Esophagus squamous epithelium (tissue), 5 donors: ENCODE measurements around the gene SOX8. TPM values are rescaled to one million over a fixed set of nuclear protein-coding genes. Genes with fewer than 3 reads are reported as not detected.

ENCODE experiments used
- DNase-seq: peaks from one replicate; lab custom pipeline; 2025; lab: John Stamatoyannopoulos, UW
- H3K27ac ChIP-seq, 4 donors: fragments of 200-600 bp; sonication (generic); one replicate each; pipeline ENCODE4 v1.5.1; 2016 to 2019; ENCODE audit warnings: mild to moderate bottlenecking in 1 of 4
- H3K27me3 ChIP-seq, 4 donors: fragments of 200-600 bp; sonication (generic); 1 replicate in 3 of 4; 2 replicates in 1 of 4; pipeline versions ENCODE4 v1.5.1 to v1.6.0; 2017 to 2021; ENCODE audit warnings: antibody characterized with exemption in 1 of 4
- H3K36me3 ChIP-seq, 3 donors: fragments of 200-600 bp; sonication (generic); one replicate each; pipeline ENCODE4 v1.5.1; 2016 to 2019
- H3K4me1 ChIP-seq, 3 donors: fragments of 200-600 bp; sonication (generic); one replicate each; pipeline ENCODE4 v1.5.1; 2017 to 2019
- H3K4me3 ChIP-seq, 4 donors: fragments of 200-600 bp; sonication (generic); 1 replicate in 3 of 4; 2 replicates in 1 of 4; pipeline ENCODE4 v1.5.1; 2016 to 2019; ENCODE audit warnings: mild to moderate bottlenecking in 2 of 4, moderate library complexity in 1 of 4
- H3K9me3 ChIP-seq, 3 donors: fragments of 200-600 bp; sonication (generic); one replicate each; pipeline ENCODE4 v1.5.1; 2016 to 2019
- POLR2A ChIP-seq, 4 donors: fragments of 450-650 bp; IDR thresholded peaks; one replicate each; pipeline ENCODE4 v1.6.1; 2017; ENCODE audit warnings: antibody characterized with exemption in 4 of 4, mild to moderate bottlenecking in 4 of 4, moderate library complexity in 3 of 4
- WGBS, 2 donors: methylation state at CpG; one replicate each; pipeline ENCODE4 v1.1.5; 2018; 5-methylcytosine and 5-hydroxymethylcytosine counted together
- intact Hi-C: fragments of 100-400 bp; cut with DNase I; formaldehyde crosslinking; loops from one replicate; pipeline ENCODE4 v1.15.0; 2022
- total RNA-seq, 4 donors: library from RNA; depleted of rRNA; stranded (reverse); fragments of >200 nt; gene quantifications; one replicate each; pipeline ENCODE4 v1.1.0, GENCODE V29; 2016
- TF ChIP-seq, protein P1 (sequence below), 6 experiments: fragments of 450-650 bp in 4 of 6; fragments of 200-600 bp in 2 of 6; sonication (generic) in 2 of 6; IDR thresholded peaks; one replicate each; pipeline ENCODE4 v1.5.1; 2016 to 2019; ENCODE audit warnings: antibody characterized with exemption in 6 of 6, mild to moderate bottlenecking in 4 of 6, moderate library complexity in 4 of 6
- donor health status: DM: yes; HTN: yes; CAD: no.

SOX8 gene
- total RNA-seq, 4 donors from 2014 or later = 0.08 to 0.19 (median 0.09) TPM; not detected in 1

- H3K36me3 ChIP-seq = no peaks in the 10 kb centered on the region
- intact Hi-C loops = no loop called here
- H3K27ac ChIP-seq = no peak overlapping the region
- TF ChIP-seq, protein P1, sequence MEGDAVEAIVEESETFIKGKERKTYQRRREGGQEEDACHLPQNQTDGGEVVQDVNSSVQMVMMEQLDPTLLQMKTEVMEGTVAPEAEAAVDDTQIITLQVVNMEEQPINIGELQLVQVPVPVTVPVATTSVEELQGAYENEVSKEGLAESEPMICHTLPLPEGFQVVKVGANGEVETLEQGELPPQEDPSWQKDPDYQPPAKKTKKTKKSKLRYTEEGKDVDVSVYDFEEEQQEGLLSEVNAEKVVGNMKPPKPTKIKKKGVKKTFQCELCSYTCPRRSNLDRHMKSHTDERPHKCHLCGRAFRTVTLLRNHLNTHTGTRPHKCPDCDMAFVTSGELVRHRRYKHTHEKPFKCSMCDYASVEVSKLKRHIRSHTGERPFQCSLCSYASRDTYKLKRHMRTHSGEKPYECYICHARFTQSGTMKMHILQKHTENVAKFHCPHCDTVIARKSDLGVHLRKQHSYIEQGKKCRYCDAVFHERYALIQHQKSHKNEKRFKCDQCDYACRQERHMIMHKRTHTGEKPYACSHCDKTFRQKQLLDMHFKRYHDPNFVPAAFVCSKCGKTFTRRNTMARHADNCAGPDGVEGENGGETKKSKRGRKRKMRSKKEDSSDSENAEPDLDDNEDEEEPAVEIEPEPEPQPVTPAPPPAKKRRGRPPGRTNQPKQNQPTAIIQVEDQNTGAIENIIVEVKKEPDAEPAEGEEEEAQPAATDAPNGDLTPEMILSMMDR (IDR thresholded peaks at IDR 0.05) = no peak
- TF ChIP-seq POLR2A (IDR thresholded peaks at IDR 0.05) = no peak
- DNase-seq = no peak
- H3K27me3 ChIP-seq = peaks cover 0 to 51% (median 0%) of the 10 kb centered on the region in 4 donors
- no peaks in the 10 kb centered on the region for H3K4me1 ChIP-seq
- 71 to 85% methylated on average over 5 to 10 of the region's 28 CpGs for WGBS, 2 donors
- H3K4me3 ChIP-seq = no peak overlapping the region
- no peaks in the 10 kb centered on the region for H3K9me3 ChIP-seq
Measured at GRCh38 chr16:1012722-1013592, 31.4 kb downstream of the SOX8 start.

GRCh38 chr16:1013593-1013900 is 32.0 kb downstream of the SOX8 start:
- no peaks in the 10 kb centered on the region for H3K36me3 ChIP-seq
- H3K4me3 ChIP-seq = no peak overlapping the region
- peaks cover 0 to 51% (median 0%) of the 10 kb centered on the region in 4 donors for H3K27me3 ChIP-seq
- H3K4me1 ChIP-seq = no peaks in the 10 kb centered on the region
- no peaks in the 10 kb centered on the region for H3K9me3 ChIP-seq
- TF ChIP-seq POLR2A (IDR thresholded peaks at IDR 0.05) = no peak
- TF ChIP-seq, protein P1 (IDR thresholded peaks at IDR 0.05) = no peak
- H3K27ac ChIP-seq = no peak overlapping the region
- intact Hi-C loops = no loop called here
- WGBS, 2 donors = no CpG with 5 or more reads among the region's 8 CpGs
- no peak for DNase-seq

DNA sequence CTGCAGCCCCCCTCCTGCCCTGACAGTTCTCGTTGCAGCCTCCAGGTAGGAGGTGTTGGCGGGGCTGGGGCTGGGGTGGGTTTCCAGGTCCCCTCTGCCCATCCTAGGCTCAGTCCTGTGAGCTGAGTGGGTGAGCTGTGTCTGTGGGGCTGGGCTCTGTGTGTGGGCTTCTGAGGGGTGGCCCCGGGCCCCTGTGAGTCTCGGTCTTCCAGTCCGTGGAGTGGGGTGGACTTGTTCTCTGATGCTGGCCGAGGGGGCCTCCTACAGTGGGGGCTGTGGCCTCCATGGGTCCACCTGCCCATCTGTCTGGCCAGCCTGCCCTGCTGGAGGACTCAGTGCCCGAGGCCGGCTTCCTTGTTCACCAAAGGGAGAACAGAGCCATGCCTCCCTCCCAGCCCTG is 32.7 kb downstream of the SOX8 start:
- Histone ChIP-seq H3K36me3 (no peaks in the 10 kb centered on the region), H3K4me3 (no peak overlapping the region), H3K27me3 (peaks cover 0 to 51% (median 0%) of the 10 kb centered on the region in 4 donors), H3K9me3 (no peaks in the 10 kb centered on the region), H3K27ac (no peak overlapping the region), H3K4me1 (peaks cover 0 to 5% (median 4%) of the 10 kb centered on the region in 3 donors)
- DNase-seq = no peak
- TF ChIP-seq, protein P1 (IDR thresholded peaks at IDR 0.05) = no peak
- no peak for TF ChIP-seq POLR2A (IDR thresholded peaks at IDR 0.05)
- no CpG with 5 or more reads among the region's 8 CpGs for WGBS, 2 donors
- intact Hi-C loops = no loop called here

DNA sequence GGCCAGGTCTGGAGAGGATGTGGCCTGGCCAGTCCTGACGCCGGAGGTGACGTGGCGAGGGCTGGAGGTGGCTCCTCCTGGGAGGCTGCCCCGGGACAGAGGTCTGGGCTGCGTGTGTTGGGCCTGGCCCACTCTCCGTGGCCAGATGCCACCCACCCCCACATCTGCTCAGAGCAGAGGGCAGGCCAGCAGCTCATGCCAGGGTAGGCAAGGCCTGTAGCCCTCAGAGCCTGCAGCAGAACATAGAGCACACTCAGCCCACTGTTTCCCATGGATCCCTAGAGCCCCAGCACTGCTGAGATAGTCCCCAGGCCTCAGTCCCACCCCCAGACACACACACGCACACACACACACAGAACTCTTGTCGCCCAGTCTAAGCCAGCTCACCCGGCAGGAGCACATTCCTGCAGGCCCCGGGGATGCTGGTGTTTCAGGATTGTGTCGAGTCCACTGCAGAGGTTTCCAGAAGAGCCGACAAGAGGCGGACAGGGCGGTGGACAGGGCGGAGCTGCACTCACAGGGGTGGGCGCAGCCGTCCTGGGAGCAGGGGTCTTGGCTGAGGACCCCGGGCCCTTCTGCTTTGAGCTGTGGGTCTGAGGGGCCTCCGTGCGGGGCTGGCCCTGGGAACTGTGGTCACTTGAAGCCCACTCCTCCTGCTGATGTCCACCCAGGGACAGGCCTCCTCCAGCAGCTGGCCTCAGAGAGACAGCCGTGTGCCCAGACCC is 33.4 kb downstream of the SOX8 start:
- Histone ChIP-seq H3K36me3 (no peaks in the 10 kb centered on the region), H3K4me3 (no peak overlapping the region), H3K27ac (no peak overlapping the region), H3K27me3 (peaks cover 0 to 51% (median 0%) of the 10 kb centered on the region in 4 donors), H3K9me3 (no peaks in the 10 kb centered on the region), H3K4me1 (peaks cover 0 to 12% (median 8%) of the 10 kb centered on the region in 3 donors)
- DNase-seq = no peak
- intact Hi-C loops = no loop called here
- TF ChIP-seq, protein P1 (IDR thresholded peaks at IDR 0.05) = no peak
- TF ChIP-seq POLR2A (IDR thresholded peaks at IDR 0.05) = no peak
- 76 to 85% methylated on average over 4 to 10 of the region's 22 CpGs for WGBS, 2 donors
